ENCODE measurements around the gene NELL1. TPM values are rescaled to one million over a fixed set of nuclear protein-coding genes. Genes with fewer than 3 reads are reported as not detected.

Gene NELL1
- total and polyA plus RNA-seq, 2 experiments from 2014 or later = 1.6 TPM; not detected in 1

- no peak for ATAC-seq
- Histone ChIP-seq H3K79me2 (replicated peaks; ENCODE audit: insufficient read depth) (no peaks in the 10 kb centered on the region), H3K27ac (ENCODE audit: low read depth) (no peak overlapping the region), H3K4me3 (no peak overlapping the region), H3K4me1 (ENCODE audit: insufficient read depth) (no peaks in the 10 kb centered on the region), H4K20me1 (replicated peaks; ENCODE audit: insufficient read depth) (no peaks in the 10 kb centered on the region), H2AFZ (no peak overlapping the region), H3K36me3 (ENCODE audit: insufficient read depth) (no peaks in the 10 kb centered on the region), H3K9me2 (ENCODE audit: insufficient read depth) (peaks cover 9% of the 10 kb centered on the region; the same call in 1 of the 2 replicates), H3F3A (replicated peaks; ENCODE audit: low read depth) (no peaks in the 10 kb centered on the region), H3K27me3 (ENCODE audit: insufficient read depth) (no peaks in the 10 kb centered on the region), H3K4me2 (no peak overlapping the region)
- Mint-ChIP-seq H3K4me1 (no peaks in the 10 kb centered on the region), H3K4me3 (no peak overlapping the region), H3K36me3 (ENCODE audit: low read depth) (no peaks in the 10 kb centered on the region), H3K27ac (no peak overlapping the region), H3K27me3 (ENCODE audit: insufficient read depth, low read depth, poor library complexity) (no peaks in the 10 kb centered on the region), H3K9me3 (no peaks in the 10 kb centered on the region)
- TF ChIP-seq JUNB (IDR thresholded peaks at IDR 0.05; ENCODE audit: unreplicated experiment) (no peak), STAT1 (IDR thresholded peaks at IDR 0.05; ENCODE audit: unreplicated experiment) (no peak), ETS1 (IDR thresholded peaks at IDR 0.05) (no peak), REST (IDR thresholded peaks at IDR 0.05; ENCODE audit: unreplicated experiment) (no peak), ZNF331 (CRISPR knock-in tag; IDR thresholded peaks at IDR 0.05; ENCODE audit: low read depth) (no peak), CREB1 (CRISPR knock-in tag; IDR thresholded peaks at IDR 0.05; ENCODE audit: low read depth) (no peak), EZH2 (IDR thresholded peaks at IDR 0.05; ENCODE audit: low read depth, unreplicated experiment) (no peak), EZH2phosphoT487 (IDR thresholded peaks at IDR 0.05; ENCODE audit: unreplicated experiment) (no peak)
- DNase-seq (ENCODE audit: low spot score) = no peak
Observed at GRCh38 chr11:21122523-21122922, 453.1 kb downstream of the NELL1 start.

DNA sequence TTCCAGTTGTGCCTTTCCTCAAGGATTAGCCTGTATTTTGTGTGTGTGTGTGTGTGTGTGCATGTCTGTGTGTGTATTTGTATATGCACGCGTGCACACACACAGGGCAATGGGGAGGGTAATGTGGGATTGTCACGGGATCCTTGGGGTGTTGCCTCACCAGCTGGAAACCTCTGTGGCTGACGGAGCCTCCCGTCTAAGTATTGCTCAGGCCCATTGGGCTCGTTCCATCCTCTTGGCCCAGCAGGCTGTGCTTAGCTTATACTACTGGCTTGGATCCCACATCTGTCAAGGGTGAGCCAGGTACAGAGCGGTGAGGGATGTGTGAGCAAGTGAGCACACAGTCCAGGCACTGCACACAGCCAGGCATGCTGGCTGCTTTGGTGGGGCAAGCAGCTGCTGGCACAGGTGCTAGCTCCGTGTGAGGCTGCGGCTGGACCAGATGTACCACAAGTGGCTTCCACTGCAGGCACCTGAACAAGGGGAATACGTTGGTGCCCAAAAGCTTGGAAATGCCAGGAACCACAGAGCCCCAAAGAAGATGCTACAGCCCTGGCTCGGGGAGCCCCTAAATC lies 462.8 kb downstream of the NELL1 start:
- Mint-ChIP-seq H3K27ac (no peak overlapping the region), H3K27me3 (ENCODE audit: insufficient read depth, low read depth, poor library complexity) (no peaks in the 10 kb centered on the region), H3K36me3 (ENCODE audit: low read depth) (no peaks in the 10 kb centered on the region), H3K4me1 (peaks cover 2% of the 10 kb centered on the region; the same call in 2 of the 3 replicates), H3K4me3 (no peak overlapping the region), H3K9me3 (no peaks in the 10 kb centered on the region; the same call in 2 of the 3 replicates)
- Histone ChIP-seq H2AFZ (no peak overlapping the region), H3K4me2 (no peak overlapping the region), H3K36me3 (ENCODE audit: insufficient read depth) (no peaks in the 10 kb centered on the region), H3K27ac (ENCODE audit: low read depth) (no peak overlapping the region), H3K27me3 (ENCODE audit: insufficient read depth) (no peaks in the 10 kb centered on the region), H3K4me1 (ENCODE audit: insufficient read depth) (no peaks in the 10 kb centered on the region), H3K9me2 (ENCODE audit: insufficient read depth) (no peaks in the 10 kb centered on the region; the same call in 1 of the 2 replicates), H3K79me2 (replicated peaks; ENCODE audit: insufficient read depth) (no peaks in the 10 kb centered on the region), H4K20me1 (replicated peaks; ENCODE audit: insufficient read depth) (no peaks in the 10 kb centered on the region), H3K4me3 (no peak overlapping the region), H3F3A (replicated peaks; ENCODE audit: low read depth) (no peaks in the 10 kb centered on the region)
- ATAC-seq (no peak), DNase-seq (ENCODE audit: low spot score) (no peak)
- no peak for TF ChIP-seq REST (IDR thresholded peaks at IDR 0.05; ENCODE audit: unreplicated experiment)
- TF ChIP-seq STAT1 (IDR thresholded peaks at IDR 0.05; ENCODE audit: unreplicated experiment) = no peak
- no peak for TF ChIP-seq CTCF (conservative IDR thresholded peaks at IDR 0.05; ENCODE audit: low read depth in 2 of 2)
- TF ChIP-seq NANOG (IDR thresholded peaks at IDR 0.05; ENCODE audit: borderline replicate concordance) = no peak
- TF ChIP-seq JUNB (IDR thresholded peaks at IDR 0.05; ENCODE audit: unreplicated experiment) = no peak
- no peak for TF ChIP-seq POLR2AphosphoS5 (IDR thresholded peaks at IDR 0.05; ENCODE audit: low read depth)

Data from GM23338 (cell line).